ENCODE results near the gene DELE1. TPM values are rescaled to one million over a fixed set of nuclear protein-coding genes. Genes with fewer than 3 reads are reported as not detected.
A peak's percentile ranks its signal among the peaks of the same experiment; 100 is the strongest.

Gene DELE1
- total RNA-seq: 10 to 100 TPM; 80.4 to 82.8 TPM

GRCh38 chr5:141923448-141924313, at the start of gene DELE1:
DELE1 (plus strand) TSS chr5:141923871; CDS start chr5:141923942, 71 bp downstream.
- H3K27ac Mint-ChIP-seq: peak within 1 kb of the TSS; percentile 99
- no peaks in the 10 kb centered on the region for H3K27me3 Mint-ChIP-seq
- peaks cover 14% of the 10 kb centered on the region for H3K4me1 Mint-ChIP-seq
- H3K9me3 Mint-ChIP-seq: no peaks in the 10 kb centered on the region
- peak; percentile 96 for ATAC-seq (replicated peaks)
- peak within 1 kb of the TSS; percentile 97 for H3K4me3 Mint-ChIP-seq
- H3K36me3 Mint-ChIP-seq (ENCODE audit: low read depth): peaks cover 48% of the 10 kb centered on the region

DNA sequence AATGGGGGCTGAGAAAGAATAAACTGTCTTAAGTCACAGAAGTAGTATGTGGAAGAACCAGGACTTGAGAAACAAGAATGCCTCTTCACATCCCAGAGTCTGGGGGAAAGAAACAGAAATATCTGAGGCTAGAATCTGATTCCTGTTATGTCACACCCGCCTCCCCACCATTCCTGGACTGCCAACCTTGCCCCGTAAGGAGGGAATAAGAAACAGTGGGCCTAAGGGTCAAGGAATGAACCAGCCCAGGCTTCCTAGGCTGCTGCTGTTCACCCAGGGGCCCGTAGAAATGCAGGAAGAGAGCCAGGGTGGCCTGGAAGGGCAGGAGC, 49.8 kb upstream of the DELE1 start:
- peaks cover 7% of the 10 kb centered on the region for H3K4me1 Mint-ChIP-seq
- H3K27me3 Mint-ChIP-seq: peaks cover 52% of the 10 kb centered on the region
- H3K9me3 Mint-ChIP-seq: no peaks in the 10 kb centered on the region
- ATAC-seq (replicated peaks): no peak
- H3K4me3 Mint-ChIP-seq: no peak overlapping the region
- no peaks in the 10 kb centered on the region for H3K36me3 Mint-ChIP-seq (ENCODE audit: low read depth)
- H3K27ac Mint-ChIP-seq: no peak overlapping the region

DNA sequence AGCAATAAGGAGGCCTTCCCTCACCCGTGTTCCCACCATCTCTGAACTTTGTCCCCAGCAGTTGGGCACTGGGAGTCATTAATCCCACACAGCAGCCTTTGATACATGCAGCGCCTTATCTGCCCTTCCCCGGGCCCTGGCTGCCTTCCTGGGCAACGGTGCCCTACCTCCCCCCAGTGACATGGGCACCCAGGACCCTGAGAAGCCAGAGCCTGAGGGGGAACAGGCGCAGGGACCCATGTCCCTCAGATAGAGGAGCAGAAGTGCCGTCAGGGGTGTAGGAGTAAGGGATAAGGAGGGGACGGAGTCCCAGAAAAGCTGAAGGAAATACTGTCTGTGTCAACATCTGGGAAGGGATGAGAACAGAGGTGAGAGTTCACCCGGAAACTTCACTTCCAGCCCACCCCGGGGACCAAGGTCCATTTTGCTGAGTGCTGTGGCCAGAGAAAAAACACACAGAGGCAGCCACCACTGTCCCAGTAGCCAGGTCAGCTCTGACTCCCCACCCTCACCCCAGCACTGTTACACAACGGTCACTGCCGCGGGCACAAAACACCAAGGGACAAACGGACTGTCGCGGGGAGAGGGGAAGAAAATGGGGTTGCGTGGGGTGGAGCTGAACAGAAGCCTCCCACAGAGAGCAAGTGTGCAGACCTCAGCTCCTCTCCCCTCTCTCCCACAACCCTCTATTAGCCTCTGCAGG, 49.3 kb upstream of the DELE1 start:
- Mint-ChIP-seq H3K4me1 (peaks cover 12% of the 10 kb centered on the region), H3K9me3 (no peaks in the 10 kb centered on the region), H3K27me3 (peaks cover 57% of the 10 kb centered on the region), H3K4me3 (no peak overlapping the region), H3K36me3 (ENCODE audit: low read depth) (no peaks in the 10 kb centered on the region), H3K27ac (no peak overlapping the region)
- ATAC-seq (replicated peaks): no peak

DNA sequence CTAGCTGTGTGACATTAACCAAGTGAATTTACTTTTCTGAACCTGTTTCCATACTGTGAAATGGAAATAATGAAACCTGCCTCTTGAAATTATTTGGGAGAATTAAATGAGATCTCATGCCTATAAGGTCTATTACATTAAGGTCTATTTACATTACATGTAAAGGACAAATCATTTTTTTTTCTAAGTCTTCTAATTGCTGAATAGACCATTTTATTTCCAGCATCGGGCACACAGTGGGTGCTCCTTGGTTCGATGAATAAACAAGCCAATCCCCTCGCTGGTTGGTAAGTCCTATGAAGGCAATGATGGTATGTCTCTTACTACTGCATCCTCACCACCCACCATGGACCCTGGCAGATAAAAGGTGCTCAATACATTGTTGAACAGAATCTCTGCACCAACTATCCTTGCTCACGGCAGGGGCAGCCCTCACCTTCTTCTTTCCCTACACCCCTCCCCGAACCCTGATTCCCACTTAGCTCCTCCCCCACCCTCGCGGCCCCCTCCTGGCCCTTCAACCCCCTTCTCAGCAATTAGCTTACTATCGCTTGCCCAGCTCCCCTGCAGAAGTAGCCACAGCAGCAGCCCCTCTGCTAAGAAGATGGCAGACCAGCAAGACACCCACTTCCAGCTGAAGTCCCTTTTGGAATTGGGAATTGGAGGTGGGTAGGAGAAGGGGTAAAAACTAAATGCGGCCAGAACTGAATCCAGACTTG, 48.5 kb upstream of the DELE1 start:
- H3K36me3 Mint-ChIP-seq (ENCODE audit: low read depth): no peaks in the 10 kb centered on the region
- H3K4me1 Mint-ChIP-seq: peaks cover 15% of the 10 kb centered on the region
- H3K27ac Mint-ChIP-seq: no peak overlapping the region
- ATAC-seq (replicated peaks): no peak
- H3K9me3 Mint-ChIP-seq: no peaks in the 10 kb centered on the region
- H3K27me3 Mint-ChIP-seq: peaks cover 57% of the 10 kb centered on the region
- no peak overlapping the region for H3K4me3 Mint-ChIP-seq

DNA sequence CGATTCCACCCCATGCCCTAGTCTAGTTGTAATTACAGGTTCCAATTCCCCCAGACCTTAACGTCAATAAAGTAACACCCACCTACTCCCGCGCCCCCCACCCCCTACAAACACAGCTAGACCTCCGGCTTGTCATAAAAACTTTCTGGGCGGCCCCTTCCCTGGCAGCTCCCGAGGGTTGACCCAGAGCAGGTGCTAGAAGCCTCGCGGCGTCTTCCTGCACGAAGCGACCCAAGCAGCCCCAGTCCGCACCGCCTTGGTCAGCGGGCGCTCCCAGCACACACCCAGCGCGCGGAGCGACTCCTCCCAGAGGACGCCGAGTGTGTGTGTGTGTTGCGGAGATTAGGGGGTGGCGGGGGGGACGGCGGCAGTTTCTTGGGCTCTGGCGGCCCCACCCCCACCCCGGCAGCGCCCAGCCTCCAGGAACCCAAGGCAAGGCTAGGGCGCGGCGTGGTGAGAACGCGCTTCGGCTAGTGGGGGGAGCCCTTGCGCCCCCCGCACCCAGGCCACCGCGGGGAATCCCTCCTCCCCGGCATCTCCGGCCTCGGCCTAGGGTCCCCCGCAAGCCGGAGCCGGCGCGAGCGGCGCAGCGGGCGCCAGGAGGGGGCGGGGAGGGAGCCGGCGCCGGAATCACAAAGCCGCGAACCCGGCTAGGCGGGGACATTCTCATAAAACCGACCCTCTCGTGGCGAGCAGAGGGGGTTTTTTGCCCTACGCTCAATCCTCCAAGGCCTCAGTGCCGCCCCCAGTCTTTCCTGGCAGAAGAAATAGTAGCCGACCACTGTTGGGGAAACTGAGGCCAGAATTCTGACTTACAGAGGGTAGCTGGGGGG, 47.7 kb upstream of the DELE1 start:
- ATAC-seq (replicated peaks): no peak
- Mint-ChIP-seq H3K27me3 (peaks cover 55% of the 10 kb centered on the region), H3K4me1 (peaks cover 15% of the 10 kb centered on the region), H3K4me3 (peak overlapping the region; percentile 60), H3K27ac (no peak overlapping the region), H3K36me3 (ENCODE audit: low read depth) (no peaks in the 10 kb centered on the region), H3K9me3 (no peaks in the 10 kb centered on the region)

- Mint-ChIP-seq H3K27me3 (peaks cover 56% of the 10 kb centered on the region), H3K9me3 (no peaks in the 10 kb centered on the region), H3K27ac (no peak overlapping the region), H3K36me3 (ENCODE audit: low read depth) (no peaks in the 10 kb centered on the region), H3K4me3 (peak overlapping the region; percentile 60), H3K4me1 (peaks cover 15% of the 10 kb centered on the region)
- ATAC-seq (replicated peaks): no peak
Measured at GRCh38 chr5:141876628-141877355, 46.9 kb upstream of the DELE1 start.

DNA sequence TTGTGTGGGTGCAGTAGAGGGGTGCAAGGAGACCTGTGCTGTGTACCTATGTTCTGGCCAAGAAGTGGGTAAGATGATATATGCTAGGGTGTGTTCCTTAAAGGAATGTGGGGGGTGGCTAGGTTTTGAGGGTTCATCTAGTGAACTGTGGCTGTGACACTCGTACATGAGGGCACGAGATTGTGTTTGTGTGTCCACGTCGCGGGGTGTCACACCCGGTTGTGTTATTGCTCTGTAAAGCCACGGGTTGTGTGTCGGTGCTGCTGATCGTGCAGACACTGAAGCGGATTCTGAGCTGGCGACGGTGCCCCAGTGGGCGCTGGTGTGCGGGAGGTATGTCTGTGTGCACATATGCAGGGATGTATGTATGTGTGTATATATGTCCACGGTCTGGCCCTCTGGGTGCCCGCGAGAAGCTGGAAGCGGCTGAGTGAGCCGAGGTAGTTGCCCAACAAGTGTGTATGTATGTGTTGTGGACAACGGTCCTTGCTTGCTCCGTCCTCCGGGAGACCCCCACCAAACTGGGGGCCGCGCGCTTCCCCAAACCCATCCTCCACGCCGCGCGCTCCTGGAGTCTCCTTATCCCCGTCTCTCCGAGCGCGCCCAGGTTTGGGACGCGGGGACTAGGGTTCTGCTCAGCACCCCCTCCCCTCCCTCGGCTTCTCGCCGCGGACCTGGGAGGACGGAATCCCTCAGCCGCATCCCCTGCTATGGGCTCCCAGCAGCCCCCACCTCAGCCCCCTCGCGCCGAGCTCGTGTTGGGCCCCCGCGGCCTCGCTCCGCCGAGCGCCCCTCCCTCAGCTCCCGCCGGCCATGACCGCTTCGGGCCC, 46.1 kb upstream of the DELE1 start:
- no peak for ATAC-seq (replicated peaks)
- H3K4me3 Mint-ChIP-seq: peak overlapping the region; percentile 60
- H3K4me1 Mint-ChIP-seq: peaks cover 15% of the 10 kb centered on the region
- H3K27ac Mint-ChIP-seq: no peak overlapping the region
- no peaks in the 10 kb centered on the region for H3K9me3 Mint-ChIP-seq
- H3K36me3 Mint-ChIP-seq (ENCODE audit: low read depth): no peaks in the 10 kb centered on the region
- H3K27me3 Mint-ChIP-seq: peaks cover 56% of the 10 kb centered on the region

- Mint-ChIP-seq H3K36me3 (ENCODE audit: low read depth) (no peaks in the 10 kb centered on the region), H3K9me3 (no peaks in the 10 kb centered on the region), H3K4me3 (peak within 1 kb of the TSS; percentile 75), H3K27me3 (peaks cover 56% of the 10 kb centered on the region), H3K27ac (peak within 1 kb of the TSS; percentile 20), H3K4me1 (peaks cover 15% of the 10 kb centered on the region)
- peak; percentile 23 for ATAC-seq (replicated peaks)
Measured at GRCh38 chr5:141878186-141878710, 45.4 kb upstream of the DELE1 start, which contains the start of gene PCDH1. PCDH1 (minus strand) TSS chr5:141878410; CDS start chr5:141878262, 148 bp downstream.

- no peaks in the 10 kb centered on the region for H3K9me3 Mint-ChIP-seq
- H3K36me3 Mint-ChIP-seq (ENCODE audit: low read depth): no peaks in the 10 kb centered on the region
- peaks cover 15% of the 10 kb centered on the region for H3K4me1 Mint-ChIP-seq
- peak; percentile 92 for ATAC-seq (replicated peaks)
- peak overlapping the region; percentile 20 for H3K27ac Mint-ChIP-seq
- H3K4me3 Mint-ChIP-seq: peak overlapping the region; percentile 75
- H3K27me3 Mint-ChIP-seq: peaks cover 54% of the 10 kb centered on the region
Measured at GRCh38 chr5:141878711-141879425, 44.8 kb upstream of the DELE1 start.

GRCh38 chr5:141879426-141879759, 44.3 kb upstream of the DELE1 start:
- Mint-ChIP-seq H3K4me1 (peaks cover 15% of the 10 kb centered on the region), H3K27ac (peak overlapping the region; percentile 20), H3K9me3 (no peaks in the 10 kb centered on the region), H3K27me3 (peaks cover 53% of the 10 kb centered on the region), H3K36me3 (ENCODE audit: low read depth) (no peaks in the 10 kb centered on the region), H3K4me3 (peak overlapping the region; percentile 75)
- ATAC-seq (replicated peaks): no peak

- Mint-ChIP-seq H3K27me3 (peaks cover 54% of the 10 kb centered on the region), H3K36me3 (ENCODE audit: low read depth) (no peaks in the 10 kb centered on the region), H3K9me3 (no peaks in the 10 kb centered on the region), H3K4me1 (peaks cover 15% of the 10 kb centered on the region), H3K4me3 (peak overlapping the region; percentile 75), H3K27ac (peak overlapping the region; percentile 1)
- ATAC-seq (replicated peaks): no peak
Measured at GRCh38 chr5:141879941-141880738, 43.5 kb upstream of the DELE1 start.

All from activated T-helper 17 cell treated with anti-CD3 and anti-CD28 coated beads, Interleukin-2, amount 50 U/mL, for 72 hours (primary cell).